Heart right ventricle (tissue), 16 donors: ENCODE results near the gene TK2. TPM values are rescaled to one million over a fixed set of nuclear protein-coding genes. Genes with fewer than 3 reads are reported as not detected.

Experiments
- ATAC-seq, 8 donors: fragments of 200-7000 bp; cut with Tn5 transposase; one replicate each; pipeline ENCODE4 v1.9.1; 2020; ENCODE audit warnings: mild to moderate bottlenecking in 8 of 8, moderate library complexity in 8 of 8, moderate number of reproducible peaks in 1 of 8
- DNase-seq, 2 donors: peaks; one replicate each; pipeline ENCODE4 v3.0.0-alpha.2; 2020
- H3K27ac ChIP-seq, 10 donors: fragments of 200-600 bp; sonication (generic) in 2 of 10; one replicate each; pipeline versions ENCODE4 v1.5.0 to v1.8.0; 2020 to 2022; ENCODE audit warnings: mild to moderate bottlenecking in 3 of 10
- H3K27me3 ChIP-seq, 7 donors: fragments of 200-600 bp; one replicate each; pipeline ENCODE4 v1.8.0; 2021 to 2022; ENCODE audit warnings: mild to moderate bottlenecking in 2 of 7
- H3K36me3 ChIP-seq, 9 donors: fragments of 200-600 bp; sonication (generic) in 1 of 9; one replicate each; pipeline versions ENCODE4 v1.5.0 to v1.8.0; 2020 to 2022; ENCODE audit warnings: mild to moderate bottlenecking in 2 of 9
- H3K4me1 ChIP-seq, 9 donors: fragments of 200-600 bp; sonication (generic) in 1 of 9; one replicate each; pipeline versions ENCODE4 v1.5.0 to v1.8.0; 2020 to 2022; ENCODE audit warnings: mild to moderate bottlenecking in 4 of 9
- H3K4me3 ChIP-seq, 10 donors: fragments of 200-600 bp; sonication (generic) in 2 of 10; one replicate each; pipeline versions ENCODE4 v1.5.0 to v1.8.0; 2020 to 2022; ENCODE audit warnings: mild to moderate bottlenecking in 7 of 10, moderate library complexity in 2 of 10
- H3K9me3 ChIP-seq, 11 donors: fragments of 200-600 bp in 10 of 11; sonication (generic) in 2 of 11; one replicate each; pipeline versions ENCODE4 v1.5.0 to v1.8.0; 2013 to 2022; ENCODE audit warnings: mild to moderate bottlenecking in 2 of 11, control low read depth in 1 of 11, moderate library complexity in 1 of 11
- WGBS, 2 donors: extraction: QIAGEN DNeasy Blood & Tissue Kit; methylation state at CpG; one replicate each; pipeline ENCODE4 v1.1.7; 2013; ENCODE audit warnings: inconsistent platforms in 1 of 2; 5-methylcytosine and 5-hydroxymethylcytosine counted together
- intact Hi-C, 10 donors: fragments of 100-400 bp; cut with DNase I; formaldehyde crosslinking; loops; one replicate each; pipeline versions ENCODE4 v1.11.1 to v1.14.2; 2022
- polyA plus RNA-seq, 2 donors: library from polyadenylated mRNA; stranded (reverse); fragments of 200-250 nt; gene quantifications; one replicate each; pipeline ENCODE4 v1.2.3, GENCODE V29; 2013
- total RNA-seq, 10 donors: library from RNA; stranded (reverse); fragmentation: NEBNext Ultra II Directional in 3 of 10; extraction: Animal tissue kit (Norgen Biotek cat#: 25700) in 3 of 10; gene quantifications; one replicate each; pipeline versions ENCODE4 v1.2.1 to v1.2.4, GENCODE V29; 2021 to 2023
- TF ChIP-seq, protein P1 (sequence below), 9 donors: fragments of 200-600 bp; sonication (generic) in 2 of 9; IDR thresholded peaks; one replicate each; pipeline versions ENCODE4 v1.5.0 to v1.8.0; 2021 to 2022; ENCODE audit warnings: antibody characterized with exemption in 9 of 9, mild to moderate bottlenecking in 5 of 9, moderate library complexity in 1 of 9
- donor health status: Arrhythmogenic right ventricular cardiomyopathy.
- donor health status: ischemic (EF 13 %, LVEDD 7.1; RV severe dilation, severe dysfunction).
- donor health status: healthy with polysubstance abuse.
- donor health status: DM: no; HTN: yes; CAD: no.
- donor health status: DM: no; HTN: no; CAD: no.
- donor health status: ischemic (EF 25% LVEDD 6.9; RV normal size, moderate dysfunction).
- donor health status: ischemic (EF 25% LVEDD 5.7; RV mildly dilated, moderate dysfunction).
- donor health status: healthy.
- donor health status: DM: yes; HTN: yes; CAD: no.
- donor health status: Ischemic cardiomyopathy.
- donor health status: ischemic (EF 35%, LVEDD 5.7; RV mildly dilated, moderate dysfunction).
- donor health status: nonischemic (EF 11% LVEDD 7.7; RV severe dilation, severe dysfunction).
- donor health status: DM: yes; HTN: yes; CAD: no.
- donor health status: PGD.
- donor health status: ischemic (EF 29% LVEDD 5.4; RV normal size, mild dysfunction).
- donor health status: nonischemic (EF 23%, LVEDD 6.1; RV moderate dilation, normal function).

The TK2 gene
- total and polyA plus RNA-seq, 12 donors: 8.0 to 26.0 (median 20.6) TPM

GRCh38 chr16:66458292-66458691, 91.6 kb downstream of the TK2 start:
- no peaks in the 10 kb centered on the region for H3K36me3 ChIP-seq
- peaks cover 0 to 36% (median 20%) of the 10 kb centered on the region in 7 donors for H3K27me3 ChIP-seq
- no peak for ATAC-seq
- H3K4me1 ChIP-seq: no peaks in the 10 kb centered on the region
- intact Hi-C loops: no loop called here
- no peak overlapping the region for H3K27ac ChIP-seq
- H3K4me3 ChIP-seq: no peak overlapping the region
- peaks cover 0 to 3% (median 0%) of the 10 kb centered on the region in 11 donors for H3K9me3 ChIP-seq
- 93 to 94% methylated on average over 5 of the region's 5 CpGs for WGBS, 2 donors
- TF ChIP-seq, protein P1, sequence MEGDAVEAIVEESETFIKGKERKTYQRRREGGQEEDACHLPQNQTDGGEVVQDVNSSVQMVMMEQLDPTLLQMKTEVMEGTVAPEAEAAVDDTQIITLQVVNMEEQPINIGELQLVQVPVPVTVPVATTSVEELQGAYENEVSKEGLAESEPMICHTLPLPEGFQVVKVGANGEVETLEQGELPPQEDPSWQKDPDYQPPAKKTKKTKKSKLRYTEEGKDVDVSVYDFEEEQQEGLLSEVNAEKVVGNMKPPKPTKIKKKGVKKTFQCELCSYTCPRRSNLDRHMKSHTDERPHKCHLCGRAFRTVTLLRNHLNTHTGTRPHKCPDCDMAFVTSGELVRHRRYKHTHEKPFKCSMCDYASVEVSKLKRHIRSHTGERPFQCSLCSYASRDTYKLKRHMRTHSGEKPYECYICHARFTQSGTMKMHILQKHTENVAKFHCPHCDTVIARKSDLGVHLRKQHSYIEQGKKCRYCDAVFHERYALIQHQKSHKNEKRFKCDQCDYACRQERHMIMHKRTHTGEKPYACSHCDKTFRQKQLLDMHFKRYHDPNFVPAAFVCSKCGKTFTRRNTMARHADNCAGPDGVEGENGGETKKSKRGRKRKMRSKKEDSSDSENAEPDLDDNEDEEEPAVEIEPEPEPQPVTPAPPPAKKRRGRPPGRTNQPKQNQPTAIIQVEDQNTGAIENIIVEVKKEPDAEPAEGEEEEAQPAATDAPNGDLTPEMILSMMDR (IDR thresholded peaks at IDR 0.05): no peak
- DNase-seq: no peak

Other genes with a start within 250 kb of the TK2 start
- 10 to 100 TPM; 40.3 to 81.2 (median 55.9) TPM for gene CDH5, start 183.4 kb downstream of the TK2 start, total RNA-seq
- gene CDH5, start 183.4 kb downstream of the TK2 start, polyA plus RNA-seq: 10 to 100 TPM; 39.4 to 53.9 TPM
- gene BEAN1, start 122.8 kb downstream of the TK2 start, total RNA-seq: 1 to 10 TPM in 8 of 10 donors, under 1 TPM in 2; 0.26 to 9.6 (median 2.0) TPM
- 1 to 10 TPM; 1.2 to 5.6 TPM for gene BEAN1, start 122.8 kb downstream of the TK2 start, polyA plus RNA-seq
- 10 to 100 TPM in 3 of 10 donors, 1 to 10 TPM in 7; 1.6 to 19.9 (median 6.7) TPM for gene CKLF, start 2.5 kb upstream of the TK2 start, total RNA-seq
- gene CKLF, start 2.5 kb upstream of the TK2 start, polyA plus RNA-seq: 10 to 100 TPM in 1 of 2 donors, 1 to 10 TPM in 1; 6.8 to 24.1 TPM
- gene CMTM1, start 16.3 kb upstream of the TK2 start, total RNA-seq: 1 to 10 TPM in 5 of 10 donors, under 1 TPM in 5; 0.50 to 2.1 (median 0.98) TPM
- under 1 TPM in 1 of 2 donors, not detected in 1; 0.19 TPM for gene CMTM1, start 16.3 kb upstream of the TK2 start, polyA plus RNA-seq
- under 1 TPM in 4 of 10 donors, not detected in 6; 0.33 to 0.95 (median 0.63) TPM for gene CMTM2, start 29.3 kb upstream of the TK2 start, total RNA-seq
- gene CMTM2, start 29.3 kb upstream of the TK2 start, polyA plus RNA-seq: not detected
- gene CMTM3, start 54.6 kb upstream of the TK2 start, total RNA-seq: 10 to 100 TPM in 3 of 10 donors, 1 to 10 TPM in 7; 6.6 to 19.9 (median 7.9) TPM
- gene CMTM3, start 54.6 kb upstream of the TK2 start, polyA plus RNA-seq: 10 to 100 TPM; 12.0 to 18.0 TPM
- gene CMTM4, start 146.6 kb upstream of the TK2 start, total RNA-seq: 10 to 100 TPM in 8 of 10 donors, 1 to 10 TPM in 2; 7.3 to 14.6 (median 12.1) TPM
- 1 to 10 TPM; 4.5 to 4.6 TPM for gene CMTM4, start 146.6 kb upstream of the TK2 start, polyA plus RNA-seq
- 100 to 1,000 TPM in 2 of 10 donors, 10 to 100 TPM in 8; 70.4 to 109 (median 89.0) TPM for gene DYNC1LI2, start 201.5 kb upstream of the TK2 start, total RNA-seq
- gene DYNC1LI2, start 201.5 kb upstream of the TK2 start, polyA plus RNA-seq: 10 to 100 TPM; 27.2 to 53.9 TPM